HCT116 (cell line): ENCODE results near the gene PLSCR5.

Experiments used
- ATF3 ChIP-seq: IDR thresholded peaks from 2 replicates; pipeline ENCODE4 v1.6.1; 2012
- CEBPB ChIP-seq: IDR thresholded peaks from 2 replicates; pipeline ENCODE4 v1.6.1; 2012; ENCODE audit warnings: low read depth
- EZH2 ChIP-seq: fragments of 200-600 bp; sonication (generic); IDR thresholded peaks from 2 replicates; pipeline ENCODE4 v1.6.1; 2017; ENCODE audit warnings: antibody characterized with exemption, mixed run types
- FOSL1 ChIP-seq: IDR thresholded peaks from 2 replicates; pipeline ENCODE4 v1.6.1; 2012; ENCODE audit warnings: low read depth
- JUND ChIP-seq: IDR thresholded peaks from 2 replicates; pipeline ENCODE4 v1.6.1; 2012
- MAX ChIP-seq: IDR thresholded peaks from 2 replicates; pipeline ENCODE4 v1.6.1; 2012
- POLR2A ChIP-seq: IDR thresholded peaks from 2 replicates; pipeline ENCODE4 v1.7.0; 2011; ENCODE audit warnings: borderline replicate concordance; ENCODE audit not compliant: insufficient read depth, insufficient read length; ENCODE audit errors: extremely low read depth
- POLR2AphosphoS5 ChIP-seq: IDR thresholded peaks from 2 replicates; pipeline ENCODE4 v1.6.1; 2011; ENCODE audit warnings: mild to moderate bottlenecking, low read depth, low read length, moderate library complexity
- SP1 ChIP-seq: IDR thresholded peaks from 2 replicates; pipeline ENCODE4 v1.6.1; 2012; ENCODE audit warnings: low read depth
- ZBTB33 ChIP-seq: IDR thresholded peaks from 2 replicates; pipeline ENCODE4 v1.6.1; 2011; ENCODE audit warnings: mild to moderate bottlenecking, low read length, moderate library complexity; ENCODE audit not compliant: insufficient replicate concordance; ENCODE audit errors: extremely low read depth
- ZFX ChIP-seq: fragments of 450-650 bp; IDR thresholded peaks from 2 replicates; pipeline ENCODE4 v1.6.1; 2017
- ZNF274 ChIP-seq: fragments of 200-500 bp; sonication (Bioruptor generic); IDR thresholded peaks from 2 replicates; pipeline ENCODE4 v1.6.1; 2014; ENCODE audit warnings: mild to moderate bottlenecking, low read depth, low read length, inconsistent platforms
- TF ChIP-seq, protein P1 (sequence below), 3 experiments: fragments of 200-600 bp in 1 of 3; sonication (generic) in 1 of 3; IDR thresholded peaks in 2 of 3; conservative IDR thresholded peaks in 1 of 3; 2 replicates each; pipeline ENCODE4 v1.5.1; 2012 to 2017; ENCODE audit warnings: low read depth in 2 of 3, low read length in 2 of 3, antibody characterized with exemption in 1 of 3, borderline replicate concordance in 1 of 3, control low read depth in 1 of 3, mild to moderate bottlenecking in 1 of 3, mixed read lengths in 1 of 3, mixed run types in 1 of 3, moderate library complexity in 1 of 3; ENCODE audit not compliant: insufficient read depth in 1 of 3
- TF ChIP-seq, protein P2 (sequence below): IDR thresholded peaks from 2 replicates; pipeline ENCODE4 v1.6.1; 2012; ENCODE audit warnings: low read depth

GRCh38 chr3:146558781-146559180 is 46.4 kb downstream of the PLSCR5 start:
- no peak for TF ChIP-seq ZBTB33
- no peak for TF ChIP-seq ATF3
- TF ChIP-seq SP1: no peak
- TF ChIP-seq EZH2: no peak
- TF ChIP-seq POLR2AphosphoS5: no peak
- TF ChIP-seq, protein P1, sequence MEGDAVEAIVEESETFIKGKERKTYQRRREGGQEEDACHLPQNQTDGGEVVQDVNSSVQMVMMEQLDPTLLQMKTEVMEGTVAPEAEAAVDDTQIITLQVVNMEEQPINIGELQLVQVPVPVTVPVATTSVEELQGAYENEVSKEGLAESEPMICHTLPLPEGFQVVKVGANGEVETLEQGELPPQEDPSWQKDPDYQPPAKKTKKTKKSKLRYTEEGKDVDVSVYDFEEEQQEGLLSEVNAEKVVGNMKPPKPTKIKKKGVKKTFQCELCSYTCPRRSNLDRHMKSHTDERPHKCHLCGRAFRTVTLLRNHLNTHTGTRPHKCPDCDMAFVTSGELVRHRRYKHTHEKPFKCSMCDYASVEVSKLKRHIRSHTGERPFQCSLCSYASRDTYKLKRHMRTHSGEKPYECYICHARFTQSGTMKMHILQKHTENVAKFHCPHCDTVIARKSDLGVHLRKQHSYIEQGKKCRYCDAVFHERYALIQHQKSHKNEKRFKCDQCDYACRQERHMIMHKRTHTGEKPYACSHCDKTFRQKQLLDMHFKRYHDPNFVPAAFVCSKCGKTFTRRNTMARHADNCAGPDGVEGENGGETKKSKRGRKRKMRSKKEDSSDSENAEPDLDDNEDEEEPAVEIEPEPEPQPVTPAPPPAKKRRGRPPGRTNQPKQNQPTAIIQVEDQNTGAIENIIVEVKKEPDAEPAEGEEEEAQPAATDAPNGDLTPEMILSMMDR (IDR thresholded peaks at IDR 0.05 in 2 of 3, conservative IDR thresholded peaks at IDR 0.05 in 1 of 3; ENCODE audit: borderline replicate concordance in 1 of 3, insufficient read depth in 1 of 3, low read depth in 2 of 3, low read length in 2 of 3): no peak
- no peak for TF ChIP-seq ZNF274
- no peak for TF ChIP-seq MAX
- no peak for TF ChIP-seq CEBPB
- TF ChIP-seq JUND: no peak
- TF ChIP-seq POLR2A: no peak
- TF ChIP-seq, protein P2, sequence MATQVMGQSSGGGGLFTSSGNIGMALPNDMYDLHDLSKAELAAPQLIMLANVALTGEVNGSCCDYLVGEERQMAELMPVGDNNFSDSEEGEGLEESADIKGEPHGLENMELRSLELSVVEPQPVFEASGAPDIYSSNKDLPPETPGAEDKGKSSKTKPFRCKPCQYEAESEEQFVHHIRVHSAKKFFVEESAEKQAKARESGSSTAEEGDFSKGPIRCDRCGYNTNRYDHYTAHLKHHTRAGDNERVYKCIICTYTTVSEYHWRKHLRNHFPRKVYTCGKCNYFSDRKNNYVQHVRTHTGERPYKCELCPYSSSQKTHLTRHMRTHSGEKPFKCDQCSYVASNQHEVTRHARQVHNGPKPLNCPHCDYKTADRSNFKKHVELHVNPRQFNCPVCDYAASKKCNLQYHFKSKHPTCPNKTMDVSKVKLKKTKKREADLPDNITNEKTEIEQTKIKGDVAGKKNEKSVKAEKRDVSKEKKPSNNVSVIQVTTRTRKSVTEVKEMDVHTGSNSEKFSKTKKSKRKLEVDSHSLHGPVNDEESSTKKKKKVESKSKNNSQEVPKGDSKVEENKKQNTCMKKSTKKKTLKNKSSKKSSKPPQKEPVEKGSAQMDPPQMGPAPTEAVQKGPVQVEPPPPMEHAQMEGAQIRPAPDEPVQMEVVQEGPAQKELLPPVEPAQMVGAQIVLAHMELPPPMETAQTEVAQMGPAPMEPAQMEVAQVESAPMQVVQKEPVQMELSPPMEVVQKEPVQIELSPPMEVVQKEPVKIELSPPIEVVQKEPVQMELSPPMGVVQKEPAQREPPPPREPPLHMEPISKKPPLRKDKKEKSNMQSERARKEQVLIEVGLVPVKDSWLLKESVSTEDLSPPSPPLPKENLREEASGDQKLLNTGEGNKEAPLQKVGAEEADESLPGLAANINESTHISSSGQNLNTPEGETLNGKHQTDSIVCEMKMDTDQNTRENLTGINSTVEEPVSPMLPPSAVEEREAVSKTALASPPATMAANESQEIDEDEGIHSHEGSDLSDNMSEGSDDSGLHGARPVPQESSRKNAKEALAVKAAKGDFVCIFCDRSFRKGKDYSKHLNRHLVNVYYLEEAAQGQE: no peak
- TF ChIP-seq FOSL1: no peak
- TF ChIP-seq ZFX: no peak
